ENCODE data around the gene LEMD2. TPM values are rescaled to one million over a fixed set of nuclear protein-coding genes. Genes with fewer than 3 reads are reported as not detected.
A peak's percentile ranks its signal among the peaks of the same experiment; 100 is the strongest.

LEMD2 gene
- total RNA-seq, 4 donors from 2014 or later: 37.7 to 47.2 (median 42.3) TPM

- Histone ChIP-seq H3K9me3 (no peaks in the 10 kb centered on the region), H3K27ac (peak overlapping the region in 2 of 4 donors; percentile 3 to 14), H3K4me1 (peaks cover 0 to 15% (median 3%) of the 10 kb centered on the region in 3 donors), H3K36me3 (peaks cover 0 to 4% (median 0%) of the 10 kb centered on the region in 3 donors), H3K27me3 (peaks cover 0 to 3% (median 0%) of the 10 kb centered on the region in 4 donors), H3K4me3 (no peak overlapping the region)
- WGBS, 2 donors: 71 to 82% methylated on average over 7 to 9 of the region's 15 CpGs
- DNase-seq: no peak
- intact Hi-C loops (cut with DNase I): no loop called here
- no peak for TF ChIP-seq CTCF (IDR thresholded peaks at IDR 0.05)
- TF ChIP-seq POLR2A (IDR thresholded peaks at IDR 0.05): no peak
Measured at GRCh38 chr6:33737267-33738026, 51.5 kb downstream of the LEMD2 start.

GRCh38 chr6:33735216-33735615, 53.7 kb downstream of the LEMD2 start:
- H3K4me3 ChIP-seq: no peak overlapping the region
- intact Hi-C loops (cut with DNase I): no loop called here
- TF ChIP-seq CTCF (IDR thresholded peaks at IDR 0.05) (no peak), POLR2A (IDR thresholded peaks at IDR 0.05) (no peak)
- no peaks in the 10 kb centered on the region for H3K9me3 ChIP-seq
- no peaks in the 10 kb centered on the region for H3K27me3 ChIP-seq
- no peak for DNase-seq
- H3K27ac ChIP-seq: no peak overlapping the region
- H3K36me3 ChIP-seq: peaks cover 0 to 4% (median 0%) of the 10 kb centered on the region in 3 donors
- 88 to 92% methylated on average over 7 to 14 of the region's 18 CpGs for WGBS, 2 donors
- H3K4me1 ChIP-seq: peaks cover 0 to 20% (median 3%) of the 10 kb centered on the region in 3 donors

- Histone ChIP-seq H3K36me3 (peaks cover 0 to 4% (median 0%) of the 10 kb centered on the region in 3 donors), H3K27me3 (no peaks in the 10 kb centered on the region), H3K27ac (no peak overlapping the region), H3K9me3 (no peaks in the 10 kb centered on the region), H3K4me1 (peaks cover 0 to 17% (median 0%) of the 10 kb centered on the region in 3 donors), H3K4me3 (no peak overlapping the region)
- no peak for TF ChIP-seq POLR2A (IDR thresholded peaks at IDR 0.05)
- no peak for TF ChIP-seq CTCF (IDR thresholded peaks at IDR 0.05)
- 94 to 100% methylated on average over 3 of the region's 8 CpGs for WGBS, 2 donors
- intact Hi-C loops (cut with DNase I): no loop called here
- no peak for DNase-seq
Measured at GRCh38 chr6:33733709-33734007, 55.3 kb downstream of the LEMD2 start.

GRCh38 chr6:33732817-33733708, 55.9 kb downstream of the LEMD2 start:
- DNase-seq: no peak
- no peaks in the 10 kb centered on the region for H3K27me3 ChIP-seq
- peak overlapping the region; percentile 24 to 73 (median 50) for H3K27ac ChIP-seq
- H3K4me3 ChIP-seq: no peak overlapping the region
- no peaks in the 10 kb centered on the region for H3K9me3 ChIP-seq
- intact Hi-C loops (cut with DNase I): no loop called here
- peaks cover 0 to 17% (median 0%) of the 10 kb centered on the region in 3 donors for H3K4me1 ChIP-seq
- TF ChIP-seq CTCF (IDR thresholded peaks at IDR 0.05) (no peak), POLR2A (IDR thresholded peaks at IDR 0.05) (no peak)
- WGBS, 2 donors: 74 to 94% methylated on average over 4 to 11 of the region's 13 CpGs
- H3K36me3 ChIP-seq: peaks cover 0 to 4% (median 0%) of the 10 kb centered on the region in 3 donors

- Histone ChIP-seq H3K9me3 (no peaks in the 10 kb centered on the region), H3K4me1 (peaks cover 0 to 17% (median 0%) of the 10 kb centered on the region in 3 donors), H3K4me3 (no peak overlapping the region), H3K27ac (peak overlapping the region; percentile 24 to 73 (median 50)), H3K36me3 (peaks cover 0 to 4% (median 0%) of the 10 kb centered on the region in 3 donors), H3K27me3 (peaks cover 0 to 1% (median 0%) of the 10 kb centered on the region in 4 donors)
- WGBS, 2 donors: 79 to 100% methylated on average over 2 to 5 of the region's 6 CpGs
- intact Hi-C loops (cut with DNase I): no loop called here
- no peak for TF ChIP-seq CTCF (IDR thresholded peaks at IDR 0.05)
- TF ChIP-seq POLR2A (IDR thresholded peaks at IDR 0.05): no peak
- DNase-seq: no peak
Measured at GRCh38 chr6:33732385-33732784, 56.5 kb downstream of the LEMD2 start.

Data from esophagus squamous epithelium (tissue), 5 donors.